GM21619 (cell line): ENCODE measurements around the gene DOCK1.

Source experiments
- ATAC-seq: cut with Tn5 transposase; IDR thresholded peaks from one replicate; pipeline ENCODE4 v1.9.1; 2021; ENCODE audit not compliant: unreplicated experiment

DOCK1 gene

DNA sequence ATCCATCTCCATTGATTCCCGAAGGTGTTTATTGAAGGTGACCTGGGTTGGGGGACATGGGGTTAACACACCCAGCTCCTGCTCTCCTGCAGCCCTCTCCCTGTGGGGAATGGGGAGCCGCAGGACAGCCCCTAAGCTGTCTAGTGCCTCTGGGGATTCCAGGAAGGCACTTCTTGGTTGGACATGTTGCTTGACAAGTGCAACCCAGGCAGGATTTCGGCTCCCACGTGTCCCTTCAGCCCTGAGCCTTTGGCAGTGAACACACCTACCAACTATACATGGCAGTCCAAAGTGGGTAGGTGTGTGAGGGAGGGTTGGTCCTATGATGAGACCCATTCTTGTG is 43.9 kb downstream of the DOCK1 start:
- no peak for ATAC-seq

DNA sequence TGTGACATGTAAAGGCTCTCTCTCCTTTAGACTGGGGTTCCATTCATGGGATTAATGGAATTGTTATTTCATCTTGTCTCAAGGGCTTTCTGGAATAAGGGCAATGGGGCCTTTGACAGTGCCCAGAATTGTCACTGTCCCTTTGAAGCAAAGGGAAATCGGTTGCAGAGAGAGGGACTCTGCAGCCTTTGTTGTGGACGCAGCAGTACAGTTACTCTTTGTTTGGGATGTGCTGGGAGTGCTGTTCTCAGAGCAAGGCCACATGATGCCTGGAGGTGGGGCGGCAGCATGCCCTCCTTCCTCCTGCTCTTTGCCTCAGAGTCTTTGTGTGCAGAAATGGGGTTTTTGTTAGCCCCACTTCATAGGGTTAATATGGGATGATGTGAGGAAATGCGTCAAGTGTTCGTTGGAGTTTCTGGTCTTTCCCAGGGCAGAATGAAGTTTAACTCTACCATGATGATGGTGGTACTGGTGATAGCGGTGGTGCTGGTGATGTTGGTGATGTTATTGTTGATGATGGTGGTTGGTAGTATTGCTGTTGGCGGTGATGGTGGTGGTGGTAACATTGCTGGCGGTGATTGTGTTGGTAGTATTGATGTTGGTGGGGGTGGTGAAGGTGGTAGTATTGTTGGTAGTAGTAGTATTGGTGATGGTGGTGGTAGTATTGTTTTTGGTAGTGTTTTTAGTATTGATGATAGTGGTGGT is 45.3 kb downstream of the DOCK1 start:
- no peak for ATAC-seq

DNA sequence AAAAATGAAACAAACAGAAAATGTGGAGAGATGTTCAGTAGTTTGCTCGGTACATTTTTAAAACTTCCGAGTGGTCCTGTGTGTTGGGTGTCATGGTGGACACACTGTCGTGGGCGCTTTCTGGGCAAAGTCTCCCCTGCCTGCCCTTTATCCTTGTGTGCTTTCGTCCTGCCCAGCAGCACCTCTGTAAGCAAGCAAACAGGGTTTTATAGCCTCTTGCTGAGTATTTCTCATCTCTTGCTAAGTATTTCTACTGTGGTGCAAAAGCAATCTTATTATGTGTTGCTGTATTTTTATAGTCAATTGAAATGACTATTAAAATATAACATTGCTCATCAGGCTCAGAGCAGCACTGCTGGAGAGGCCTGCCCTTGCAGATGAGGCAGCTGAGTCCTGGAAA is 48.7 kb downstream of the DOCK1 start:
- ATAC-seq, result no peak

DNA sequence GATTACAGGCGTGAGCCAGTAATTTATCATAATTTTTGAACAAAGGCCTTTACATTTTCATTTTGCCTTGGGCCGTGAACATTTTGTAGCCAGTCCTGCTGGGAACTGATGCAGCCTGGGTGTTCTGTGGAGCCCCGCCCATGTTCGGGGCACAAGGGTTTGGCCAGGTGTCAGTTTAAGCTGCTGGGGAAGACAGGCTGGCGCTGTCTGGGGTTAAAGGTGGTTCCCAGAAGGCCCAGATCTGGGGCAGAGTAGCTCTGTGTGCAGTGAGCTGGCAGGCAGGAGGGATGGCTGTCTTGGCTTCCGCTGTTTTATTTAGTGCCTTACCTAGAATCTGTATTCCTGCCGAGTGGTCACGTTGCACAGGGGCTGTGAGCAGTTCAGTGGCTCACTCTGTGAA is 50.2 kb downstream of the DOCK1 start:
- ATAC-seq, result no peak

DNA sequence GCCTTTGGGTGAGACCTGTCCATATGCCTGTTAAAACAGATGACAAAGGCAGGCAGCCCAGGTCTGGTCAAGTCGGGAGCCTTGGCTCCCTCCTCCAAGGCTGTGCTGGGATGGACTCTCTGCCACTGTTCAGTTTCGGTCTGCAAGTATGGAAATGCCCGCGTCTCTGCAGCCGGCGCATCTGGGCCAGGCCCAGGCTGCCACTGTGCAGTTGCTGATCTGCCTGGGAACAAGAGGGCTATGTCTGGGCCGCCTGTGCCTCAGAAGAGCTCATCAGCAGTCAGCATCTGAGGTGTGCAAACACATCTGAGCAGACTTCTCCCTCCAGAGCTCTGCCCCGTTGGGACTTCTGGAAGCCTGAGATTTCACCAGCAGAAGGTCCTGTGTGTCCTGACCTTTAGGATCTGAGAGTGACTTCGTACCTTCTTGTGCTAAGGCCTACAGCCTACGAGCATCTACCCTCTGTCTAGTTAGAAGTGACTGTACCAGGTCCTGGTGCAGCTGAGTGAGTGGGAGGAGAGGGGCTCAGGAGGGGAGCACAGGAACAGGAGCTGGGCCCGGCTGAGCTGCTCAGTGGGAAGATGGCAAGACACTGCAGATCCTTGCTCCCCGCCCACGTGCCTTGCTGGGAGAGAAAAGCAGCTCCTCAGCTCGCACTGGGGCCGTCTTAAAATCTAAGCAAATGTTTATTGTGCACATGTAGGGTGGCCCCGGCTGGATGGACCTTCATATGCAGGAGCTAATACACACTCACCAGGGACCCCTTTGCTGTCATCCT is 50.9 kb downstream of the DOCK1 start:
- no peak for ATAC-seq

DNA sequence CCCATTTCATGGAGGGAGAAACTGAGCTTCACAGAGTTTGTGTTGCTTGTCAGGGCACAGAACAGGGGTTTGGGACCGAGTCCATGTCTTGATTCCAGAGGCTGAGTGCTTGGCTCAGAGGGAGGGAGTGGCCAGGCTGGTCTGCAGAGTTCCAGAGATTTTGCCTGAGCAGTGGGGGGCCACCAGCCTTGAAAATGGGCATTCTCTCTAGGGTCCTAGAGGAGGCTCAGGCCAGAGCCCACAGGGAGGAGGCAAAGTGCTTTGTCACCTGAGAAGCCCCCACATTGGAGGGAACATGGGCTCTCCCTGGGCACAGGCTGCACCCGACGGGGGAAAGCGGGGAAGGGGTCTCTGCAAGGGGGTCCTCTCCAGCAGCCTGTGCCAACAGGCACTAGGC is 51.5 kb downstream of the DOCK1 start:
- no peak for ATAC-seq

DNA sequence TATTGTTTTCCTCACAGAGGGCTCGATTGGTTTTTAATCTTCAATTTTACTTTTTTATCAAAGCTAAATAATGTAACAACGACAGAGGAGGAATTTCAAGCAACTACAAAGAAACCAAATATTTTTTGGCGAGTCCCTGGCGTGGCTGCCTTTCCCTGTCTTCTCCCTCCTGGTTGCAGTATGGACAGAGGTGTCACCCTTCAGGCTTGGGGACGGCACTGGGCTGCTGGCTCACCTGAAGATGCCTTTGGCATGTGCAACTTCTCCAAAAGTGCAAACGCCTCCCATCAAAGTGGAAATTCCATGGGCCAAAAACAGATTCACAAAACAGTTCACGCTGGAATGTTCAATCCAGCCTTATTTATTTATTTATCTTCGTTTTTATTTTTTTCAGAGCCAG is 51.9 kb downstream of the DOCK1 start:
- ATAC-seq, result no peak

DNA sequence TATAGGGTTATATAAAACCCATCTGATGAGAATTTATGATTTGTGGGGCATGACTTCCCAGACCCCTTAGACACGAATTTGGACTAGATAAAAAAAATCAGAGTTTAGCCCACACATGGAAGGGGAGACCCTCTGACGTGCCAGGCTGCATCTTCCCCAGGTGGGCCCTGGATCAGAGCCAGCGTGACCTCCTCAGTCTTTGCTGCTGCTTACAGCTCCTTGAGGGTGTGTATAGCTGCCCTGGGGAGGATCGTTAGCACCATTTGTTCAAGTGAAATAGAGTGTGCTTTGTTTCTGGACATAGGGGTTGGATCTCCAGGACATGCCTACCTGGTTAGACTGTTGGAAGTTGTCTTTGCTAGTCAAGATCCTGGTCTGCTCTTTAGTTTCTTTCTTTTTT is 54.2 kb downstream of the DOCK1 start:
- no peak for ATAC-seq

DNA sequence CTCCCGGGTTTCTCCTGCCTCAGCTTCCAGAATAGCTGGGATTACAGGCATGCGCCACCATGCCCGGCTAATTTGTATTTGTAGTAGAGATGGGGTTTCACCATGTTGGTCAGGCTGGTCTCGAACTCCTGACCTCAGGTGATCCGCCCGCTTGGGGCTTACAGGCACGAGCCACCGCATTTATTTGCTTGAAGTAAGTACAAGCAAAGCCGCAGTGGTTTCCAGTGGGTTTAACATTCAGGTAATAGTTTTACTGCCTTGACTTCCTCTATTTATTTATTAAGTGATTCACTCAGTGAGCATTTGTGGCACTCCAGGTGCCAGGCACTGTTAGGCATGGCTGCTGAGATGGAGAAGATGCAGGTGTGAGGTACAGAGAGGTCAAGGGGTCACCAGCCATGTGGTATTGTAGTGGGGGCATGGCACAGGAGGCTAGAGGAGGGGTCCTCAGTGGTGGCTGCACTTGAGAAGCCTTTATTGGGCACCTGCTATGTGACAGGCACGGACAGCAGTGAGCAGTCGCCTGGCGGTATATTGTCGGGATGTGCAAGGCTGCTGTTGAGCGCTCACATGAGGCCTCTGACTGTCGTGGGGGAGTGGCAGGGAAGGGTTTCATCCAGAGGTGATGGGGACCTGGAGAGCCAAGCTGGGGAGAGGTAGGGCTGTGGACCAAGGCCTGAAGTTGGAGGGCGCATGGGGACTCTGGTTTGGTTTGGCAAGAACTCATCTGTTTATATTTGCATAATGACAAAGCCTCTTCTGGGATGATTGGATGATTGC is 54.9 kb downstream of the DOCK1 start:
- no peak for ATAC-seq

DNA sequence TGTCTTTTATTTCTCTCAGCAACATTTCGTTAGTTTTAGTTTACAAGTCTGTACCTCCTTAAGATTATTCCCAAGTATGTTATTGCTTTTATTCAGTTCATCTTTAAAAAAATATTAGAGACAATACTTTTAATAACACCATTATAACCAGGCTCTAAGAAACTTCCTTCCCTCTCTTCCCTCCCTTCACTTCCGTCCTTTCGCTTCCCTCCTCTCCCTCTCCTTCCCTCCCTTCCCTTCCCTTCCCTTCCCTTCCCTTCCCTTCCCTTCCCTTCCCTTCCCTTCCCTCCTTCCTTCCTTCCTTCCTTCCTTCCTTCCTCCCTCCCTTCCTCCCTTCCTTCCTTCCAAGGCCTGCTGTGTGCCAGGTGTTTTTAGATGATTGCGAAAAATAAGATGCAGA is 58.1 kb downstream of the DOCK1 start:
- ATAC-seq, result no peak

DNA sequence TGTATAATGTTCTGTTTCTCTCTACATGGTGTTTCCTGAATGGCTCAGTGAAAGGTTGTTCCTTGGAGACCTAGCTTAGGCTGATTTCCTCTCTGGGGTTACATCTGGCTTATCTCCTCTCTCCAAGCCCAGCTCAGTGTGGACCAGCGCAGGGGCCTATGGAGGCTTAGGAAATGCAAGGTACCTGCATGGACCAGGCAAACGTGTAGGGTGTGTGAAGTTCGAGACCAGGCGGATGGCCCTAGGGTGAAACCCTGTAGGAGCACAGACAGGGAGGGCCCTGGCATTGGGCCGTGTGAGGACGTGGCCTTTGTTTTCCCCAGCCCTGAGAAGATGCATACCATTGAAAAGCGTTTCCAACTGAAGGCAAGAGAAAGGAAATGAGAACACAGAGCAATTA is 59.0 kb downstream of the DOCK1 start:
- no peak for ATAC-seq

DNA sequence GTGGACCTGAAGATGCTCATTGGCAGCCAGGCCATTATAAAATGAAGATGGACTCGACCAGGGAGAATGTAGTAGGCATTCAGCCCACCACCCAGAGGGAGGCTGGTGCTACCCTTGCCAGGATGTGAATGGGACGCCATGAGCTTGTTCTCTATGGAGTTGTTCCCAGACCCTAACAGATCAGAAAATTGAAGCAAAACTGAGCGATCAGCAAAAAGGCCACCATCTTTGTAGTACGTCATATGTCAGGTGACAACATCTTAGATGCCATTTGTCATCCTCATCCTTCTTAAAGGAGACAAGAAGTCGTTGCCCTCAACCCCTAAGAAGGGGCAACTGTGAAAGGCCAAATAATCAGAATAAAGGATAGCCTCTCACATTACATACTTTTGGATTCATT is 61.7 kb downstream of the DOCK1 start:
- no peak for ATAC-seq

DNA sequence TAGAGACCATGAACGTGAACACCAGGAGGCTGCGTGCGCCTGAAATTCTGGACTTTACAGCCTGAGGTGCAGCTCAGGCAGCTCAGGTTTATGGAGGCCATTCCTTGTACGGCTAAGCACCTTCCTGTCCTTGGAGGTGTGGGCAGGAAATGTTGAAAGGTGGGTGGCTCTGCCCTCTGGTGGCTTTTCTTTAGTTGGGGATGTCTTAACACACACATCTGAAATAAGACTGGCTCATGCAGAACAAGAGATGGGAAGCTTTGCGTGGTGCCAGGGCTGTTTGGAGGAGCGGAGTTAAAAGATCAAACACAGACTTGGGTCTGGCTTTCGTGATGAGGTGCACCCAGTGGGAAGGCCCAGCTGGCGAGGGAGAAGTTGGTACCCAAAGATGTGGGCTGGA is 64.1 kb downstream of the DOCK1 start:
- ATAC-seq, result no peak

DNA sequence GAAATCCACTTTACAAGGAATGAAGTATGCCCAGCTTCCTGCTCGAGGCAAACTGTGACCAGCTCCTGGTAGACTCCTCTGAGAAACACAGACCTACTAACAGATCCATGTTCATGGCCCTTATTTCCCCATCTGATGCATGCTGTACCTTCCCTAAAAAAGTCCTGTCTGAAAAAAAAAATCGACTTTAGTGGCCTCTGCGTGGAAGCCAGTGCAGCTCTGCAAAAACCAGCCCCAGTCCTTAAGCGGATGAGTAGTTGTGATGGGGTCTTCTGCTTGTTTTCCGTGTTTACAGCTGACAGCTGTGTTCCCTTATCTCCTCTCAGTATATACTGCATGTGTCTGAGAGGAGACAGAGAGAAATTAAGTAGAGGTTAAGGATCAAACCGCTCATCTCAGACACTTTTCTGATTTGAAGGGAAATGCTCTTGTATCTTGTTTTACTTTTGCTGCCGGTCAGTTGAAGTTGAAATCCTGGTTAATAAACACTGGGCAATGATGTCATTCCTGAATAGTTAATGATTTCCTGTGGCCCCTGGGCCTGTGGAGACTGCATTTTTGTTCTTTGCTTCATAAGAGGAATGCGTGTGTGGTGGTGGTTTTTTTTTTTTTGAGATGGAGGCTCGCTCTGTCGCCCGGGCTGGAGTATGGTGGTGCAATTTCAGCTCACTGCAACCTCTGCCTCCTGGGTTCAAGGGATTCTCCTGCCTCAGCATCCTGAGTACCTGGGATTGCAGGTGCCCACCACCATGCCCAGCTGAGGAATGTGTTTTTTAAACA is 67.6 kb downstream of the DOCK1 start:
- ATAC-seq, result no peak

DNA sequence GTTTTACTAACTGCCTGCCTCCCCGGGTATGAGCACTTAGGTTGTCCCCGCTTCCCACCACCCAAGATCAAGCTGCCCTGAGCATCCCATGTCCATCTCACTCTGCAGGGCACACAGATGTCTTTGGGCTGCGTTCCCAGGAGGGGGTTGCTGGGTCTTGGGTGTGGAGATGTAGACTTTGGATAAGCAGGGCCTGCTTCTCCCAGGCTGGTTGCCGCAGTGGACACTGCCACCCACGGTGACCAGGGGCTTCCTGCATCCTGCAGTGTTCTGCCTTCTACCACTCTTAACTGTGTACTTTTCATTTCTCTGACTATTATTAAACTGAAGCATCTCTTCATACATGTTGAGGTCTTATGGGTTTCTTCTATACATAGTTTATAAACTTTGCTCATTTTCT is 70.0 kb downstream of the DOCK1 start:
- ATAC-seq, result no peak

DNA sequence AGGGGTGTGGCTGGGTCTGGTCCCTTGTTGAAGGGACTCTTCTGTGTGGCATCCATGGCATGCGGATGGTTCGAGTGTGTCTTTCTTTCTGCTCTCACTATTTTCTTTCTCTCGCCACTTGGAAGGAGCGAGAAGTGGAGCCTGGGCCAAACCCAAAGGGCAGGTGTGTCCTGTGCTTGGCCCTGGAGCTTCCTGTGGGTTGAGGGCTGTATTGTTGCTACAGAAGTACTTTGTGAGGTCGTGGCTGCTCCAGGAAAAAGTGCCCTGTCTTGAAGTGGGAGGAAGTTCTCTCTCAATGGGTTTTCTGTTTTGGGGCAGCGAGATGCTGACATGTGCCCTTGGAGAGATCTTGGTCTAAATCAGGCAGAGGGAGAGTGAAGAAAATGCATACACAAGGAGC is 72.0 kb downstream of the DOCK1 start:
- no peak for ATAC-seq

DNA sequence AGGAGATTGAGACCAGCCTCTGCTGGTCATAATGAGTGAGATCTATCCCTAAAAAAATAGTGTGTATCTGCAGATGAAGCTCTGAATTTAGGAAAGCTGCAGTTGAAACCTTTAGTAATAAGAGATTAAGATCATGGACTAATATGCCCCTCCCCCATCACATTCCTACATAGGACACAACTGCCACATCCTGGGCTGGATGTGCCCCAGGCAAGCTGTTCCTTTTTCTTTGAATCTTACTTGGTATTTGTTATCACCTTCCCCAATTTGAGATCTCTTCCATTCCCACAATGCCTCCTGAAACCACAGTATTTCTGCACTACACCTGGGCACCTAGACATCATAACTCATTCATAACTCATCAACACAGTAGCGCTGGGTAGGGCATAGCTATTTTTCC is 74.1 kb downstream of the DOCK1 start:
- ATAC-seq, result no peak

DNA sequence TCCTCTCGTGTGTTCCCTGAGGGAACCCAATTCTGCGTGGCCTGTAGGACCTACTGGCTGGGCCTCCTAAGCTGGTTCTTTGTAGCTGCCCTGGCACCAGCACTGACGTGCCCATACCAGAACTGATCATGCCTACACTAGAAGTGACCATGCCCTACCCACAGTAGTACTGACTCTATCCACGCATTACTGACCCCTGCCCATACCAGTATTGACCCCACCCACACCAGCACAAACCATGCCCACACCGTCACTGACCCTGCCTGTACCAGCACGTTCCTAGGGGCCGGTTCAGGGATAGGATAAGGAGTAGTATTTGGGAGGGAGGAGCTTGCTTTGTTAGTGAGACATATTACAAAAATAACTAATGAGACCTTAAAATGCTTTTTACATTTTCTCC is 88.0 kb downstream of the DOCK1 start:
- no peak for ATAC-seq

DNA sequence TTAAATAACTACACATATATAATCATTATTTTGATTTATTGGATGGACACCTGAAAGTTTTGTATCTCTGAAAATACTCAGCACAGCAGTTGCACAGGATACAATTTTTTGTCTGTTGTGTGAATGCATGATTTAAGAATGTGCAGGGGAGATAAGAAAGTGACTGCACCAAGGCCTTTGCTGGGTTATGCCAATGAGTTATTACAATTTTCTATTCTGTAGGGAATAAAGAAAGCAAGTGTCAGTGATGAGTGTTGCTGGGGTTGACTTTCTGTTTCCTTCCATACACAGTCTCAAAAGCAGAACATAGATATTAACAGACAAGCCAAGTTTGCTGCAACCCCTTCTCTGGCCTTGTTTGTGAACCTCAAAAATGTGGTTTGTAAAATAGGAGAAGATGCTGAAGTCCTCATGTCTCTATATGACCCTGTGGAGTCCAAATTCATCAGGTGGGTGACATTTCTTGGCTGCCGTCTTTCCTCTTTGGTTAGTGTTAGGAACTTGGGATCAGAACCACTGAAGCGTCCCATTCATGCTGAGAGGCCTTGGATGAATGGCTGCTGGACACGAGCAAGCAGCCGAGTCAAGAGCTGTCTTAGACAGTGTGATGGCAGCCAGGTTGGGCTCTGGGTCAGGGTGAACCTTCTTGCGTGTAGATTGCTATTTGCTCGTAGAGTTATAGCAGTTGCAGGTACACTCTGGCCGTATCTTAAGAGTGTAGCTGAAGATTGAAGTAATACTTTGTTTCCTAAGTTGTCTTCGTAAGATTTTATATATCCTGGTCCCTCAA is 92.8 kb downstream of the DOCK1 start:
- ATAC-seq, result no peak

DNA sequence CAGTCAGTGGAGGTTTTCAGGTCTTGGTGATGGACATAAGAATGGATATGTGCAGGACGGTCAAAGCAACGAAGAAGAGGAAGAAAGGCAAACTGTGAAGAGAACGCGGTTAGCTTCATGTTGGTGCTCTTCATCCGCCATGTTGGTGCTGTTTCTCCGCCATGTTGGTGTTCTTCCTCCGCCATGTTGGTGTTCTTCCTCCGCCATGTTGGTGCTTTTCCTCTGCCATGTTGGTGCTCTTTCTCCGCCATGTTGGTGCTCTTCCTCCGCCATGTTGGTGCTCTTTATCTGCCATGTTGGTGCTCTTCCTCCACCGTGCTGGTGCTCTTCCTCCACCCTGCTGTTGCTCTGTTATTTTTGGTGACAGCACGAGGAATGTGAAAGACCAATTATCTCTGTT is 95.4 kb downstream of the DOCK1 start:
- ATAC-seq, result no peak
